ENCODE measurements around the gene TST.

DNA sequence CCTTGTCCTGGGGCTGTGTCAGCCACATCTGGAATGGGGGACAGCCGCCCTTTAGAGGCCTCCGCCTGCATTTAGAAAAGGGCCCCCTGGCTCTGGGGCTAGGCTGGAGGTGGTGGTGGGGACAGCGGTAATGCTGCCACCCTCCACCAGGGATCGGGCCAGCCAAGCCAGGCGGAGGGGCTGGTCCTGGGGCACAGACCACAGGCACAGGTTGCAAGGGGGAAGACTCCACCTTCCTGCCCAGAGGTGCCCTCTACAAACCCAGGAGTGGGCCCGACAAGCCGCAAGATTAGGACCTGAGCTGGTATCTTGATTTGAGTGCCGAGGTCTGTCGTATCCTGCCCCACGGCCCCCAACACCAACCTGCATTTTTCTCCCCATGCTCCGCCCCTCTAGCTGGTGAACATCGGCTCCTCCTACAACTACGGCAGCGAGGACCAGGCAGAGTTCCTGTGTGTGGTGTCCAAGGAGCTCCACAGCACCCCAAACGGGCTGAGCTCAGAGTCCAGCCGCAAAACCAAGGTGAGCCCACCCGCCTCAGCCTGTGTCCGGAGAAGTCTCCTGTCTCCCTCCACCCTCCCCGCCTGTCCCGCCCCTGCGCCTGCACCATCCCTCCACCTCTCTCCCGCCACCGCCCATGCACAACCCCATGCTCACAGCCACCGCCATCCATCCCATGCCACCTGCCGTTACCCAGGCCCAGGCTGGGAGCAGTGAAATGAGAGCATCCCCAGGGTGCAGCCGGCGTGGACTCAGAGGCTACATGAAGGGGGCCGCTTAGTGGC, 39.9 kb upstream of the TST start:
- TF ChIP-seq, protein P1, sequence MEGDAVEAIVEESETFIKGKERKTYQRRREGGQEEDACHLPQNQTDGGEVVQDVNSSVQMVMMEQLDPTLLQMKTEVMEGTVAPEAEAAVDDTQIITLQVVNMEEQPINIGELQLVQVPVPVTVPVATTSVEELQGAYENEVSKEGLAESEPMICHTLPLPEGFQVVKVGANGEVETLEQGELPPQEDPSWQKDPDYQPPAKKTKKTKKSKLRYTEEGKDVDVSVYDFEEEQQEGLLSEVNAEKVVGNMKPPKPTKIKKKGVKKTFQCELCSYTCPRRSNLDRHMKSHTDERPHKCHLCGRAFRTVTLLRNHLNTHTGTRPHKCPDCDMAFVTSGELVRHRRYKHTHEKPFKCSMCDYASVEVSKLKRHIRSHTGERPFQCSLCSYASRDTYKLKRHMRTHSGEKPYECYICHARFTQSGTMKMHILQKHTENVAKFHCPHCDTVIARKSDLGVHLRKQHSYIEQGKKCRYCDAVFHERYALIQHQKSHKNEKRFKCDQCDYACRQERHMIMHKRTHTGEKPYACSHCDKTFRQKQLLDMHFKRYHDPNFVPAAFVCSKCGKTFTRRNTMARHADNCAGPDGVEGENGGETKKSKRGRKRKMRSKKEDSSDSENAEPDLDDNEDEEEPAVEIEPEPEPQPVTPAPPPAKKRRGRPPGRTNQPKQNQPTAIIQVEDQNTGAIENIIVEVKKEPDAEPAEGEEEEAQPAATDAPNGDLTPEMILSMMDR (IDR thresholded peaks at IDR 0.05) = no peak
- no peak for TF ChIP-seq EZH2 (IDR thresholded peaks at IDR 0.05; ENCODE audit: borderline replicate concordance, insufficient read depth, low read depth, low read length, poor library complexity, severe bottlenecking)
